Muscle layer of colon (tissue), 2 donors: ENCODE data around the gene WDR11.
"Not testable (repeated sequence)": the region's sequence is repeated elsewhere in the genome, so short reads cannot be mapped to it uniquely, and the experiment has no call there.

Experiments used
- H3K27ac ChIP-seq: one replicate; pipeline ENCODE4 v1.7.0; 2013; ENCODE audit warnings: low read depth, mild to moderate bottlenecking, low read length, moderate library complexity
- H3K27me3 ChIP-seq, 2 donors: one replicate each; pipeline ENCODE4 v1.7.0; 2013; ENCODE audit warnings: low read length in 2 of 2, mild to moderate bottlenecking in 2 of 2; ENCODE audit not compliant: insufficient read depth in 2 of 2, control insufficient read depth in 1 of 2
- H3K36me3 ChIP-seq: one replicate; pipeline ENCODE4 v1.7.0; 2013; ENCODE audit warnings: mild to moderate bottlenecking, low read length; ENCODE audit not compliant: insufficient read depth
- H3K4me1 ChIP-seq: one replicate; pipeline ENCODE4 v1.7.0; 2013; ENCODE audit warnings: mild to moderate bottlenecking, low read length; ENCODE audit not compliant: insufficient read depth
- H3K4me3 ChIP-seq, 2 donors: one replicate each; pipeline ENCODE4 v1.7.0; 2013; ENCODE audit warnings: low read length in 2 of 2, low read depth in 1 of 2, mild to moderate bottlenecking in 1 of 2, moderate library complexity in 1 of 2
- H3K9ac ChIP-seq: one replicate; pipeline ENCODE4 v1.7.0; 2013; ENCODE audit warnings: low read length
- H3K9me3 ChIP-seq: one replicate; pipeline ENCODE4 v1.7.0; 2013; ENCODE audit warnings: mild to moderate bottlenecking, low read length
- donor health status: abdominal sarcoma.
- donor health status: Adenocarcinoma of cecum.

Gene WDR11

GRCh38 chr10:120861178-120861855 lies 10.2 kb downstream of the WDR11 start:
- no peak overlapping the region for H3K4me3 ChIP-seq
- H3K4me1 ChIP-seq = no peaks in the 10 kb centered on the region
- H3K9ac ChIP-seq = no peak overlapping the region
- H3K9me3 ChIP-seq = no peaks in the 10 kb centered on the region
- no peak overlapping the region for H3K27ac ChIP-seq
- peaks cover 33% of the 10 kb centered on the region for H3K36me3 ChIP-seq
- no peaks in the 10 kb centered on the region for H3K27me3 ChIP-seq

GRCh38 chr10:120873741-120874140 lies 22.6 kb downstream of the WDR11 start:
- peaks cover 35% of the 10 kb centered on the region for H3K36me3 ChIP-seq
- H3K27me3 ChIP-seq = no peaks in the 10 kb centered on the region

GRCh38 chr10:120883071-120883470 lies 31.9 kb downstream of the WDR11 start:
- Histone ChIP-seq H3K36me3 (peaks cover 21% of the 10 kb centered on the region), H3K9ac (no peak overlapping the region), H3K4me1 (no peaks in the 10 kb centered on the region), H3K4me3 (no peak overlapping the region), H3K27ac (no peak overlapping the region), H3K27me3 (no peaks in the 10 kb centered on the region), H3K9me3 (no peaks in the 10 kb centered on the region)

More at GRCh38 chr10:120873741-120874140, 22.6 kb downstream of the WDR11 start:
- H3K9ac ChIP-seq = no peak overlapping the region
- no peak overlapping the region for H3K4me3 ChIP-seq
- no peaks in the 10 kb centered on the region for H3K4me1 ChIP-seq
- H3K27ac ChIP-seq = no peak overlapping the region
- H3K9me3 ChIP-seq = no peaks in the 10 kb centered on the region

GRCh38 chr10:120887482-120887881 lies 36.3 kb downstream of the WDR11 start:
- Histone ChIP-seq H3K27me3 (no peaks in the 10 kb centered on the region), H3K9ac (no peak overlapping the region), H3K9me3 (no peaks in the 10 kb centered on the region), H3K4me1 (no peaks in the 10 kb centered on the region), H3K4me3 (no peak overlapping the region), H3K36me3 (peaks cover 31% of the 10 kb centered on the region), H3K27ac (no peak overlapping the region)

GRCh38 chr10:120891365-120891764 lies 40.2 kb downstream of the WDR11 start:
- Histone ChIP-seq H3K27me3 (no peaks in the 10 kb centered on the region), H3K4me3 (no peak overlapping the region), H3K4me1 (no peaks in the 10 kb centered on the region), H3K36me3 (peaks cover 17% of the 10 kb centered on the region), H3K9me3 (no peaks in the 10 kb centered on the region), H3K27ac (no peak overlapping the region), H3K9ac (no peak overlapping the region)

- Histone ChIP-seq H3K9me3 (no peaks in the 10 kb centered on the region), H3K27me3 (no peaks in the 10 kb centered on the region), H3K9ac (no peak overlapping the region), H3K4me3 (no peak overlapping the region), H3K36me3 (peaks cover 22% of the 10 kb centered on the region), H3K27ac (no peak overlapping the region), H3K4me1 (no peaks in the 10 kb centered on the region)
These were observed 43.4 kb downstream of the WDR11 start for GRCh38 chr10:120894556-120894955.

GRCh38 chr10:120897343-120897742 lies 46.2 kb downstream of the WDR11 start:
- Histone ChIP-seq H3K4me3 (no peak overlapping the region), H3K36me3 (peaks cover 19% of the 10 kb centered on the region), H3K4me1 (no peaks in the 10 kb centered on the region)

GRCh38 chr10:120905268-120905667 lies 54.1 kb downstream of the WDR11 start:
- no peak overlapping the region for H3K4me3 ChIP-seq
- H3K36me3 ChIP-seq = peaks cover 76% of the 10 kb centered on the region
- H3K27me3 ChIP-seq = no peaks in the 10 kb centered on the region
- H3K27ac ChIP-seq = no peak overlapping the region
- H3K9ac ChIP-seq = no peak overlapping the region
- no peaks in the 10 kb centered on the region for H3K9me3 ChIP-seq
- H3K4me1 ChIP-seq = no peaks in the 10 kb centered on the region

More at GRCh38 chr10:120897343-120897742, 46.2 kb downstream of the WDR11 start:
- no peak overlapping the region for H3K9ac ChIP-seq
- H3K27ac ChIP-seq = no peak overlapping the region
- no peaks in the 10 kb centered on the region for H3K27me3 ChIP-seq
- H3K9me3 ChIP-seq = no peaks in the 10 kb centered on the region

GRCh38 chr10:120917521-120918250 lies 66.5 kb downstream of the WDR11 start:
- no peaks in the 10 kb centered on the region for H3K4me1 ChIP-seq
- H3K9ac ChIP-seq = no peak overlapping the region
- H3K36me3 ChIP-seq = no peaks in the 10 kb centered on the region
- H3K27ac ChIP-seq = no peak overlapping the region
- H3K27me3 ChIP-seq = no peaks in the 10 kb centered on the region
- no peak overlapping the region for H3K4me3 ChIP-seq
- no peaks in the 10 kb centered on the region for H3K9me3 ChIP-seq

- not testable (repeated sequence) for H3K27me3 ChIP-seq, H3K9ac ChIP-seq, H3K4me3 ChIP-seq, H3K4me1 ChIP-seq, H3K36me3 ChIP-seq, H3K27ac ChIP-seq, H3K9me3 ChIP-seq
These were observed 72.7 kb downstream of the WDR11 start for GRCh38 chr10:120923886-120924285.

GRCh38 chr10:120926611-120927010 lies 75.4 kb downstream of the WDR11 start:
- no peaks in the 10 kb centered on the region for H3K36me3 ChIP-seq

GRCh38 chr10:120927352-120927751 lies 76.2 kb downstream of the WDR11 start:
- H3K9me3 ChIP-seq = no peaks in the 10 kb centered on the region
- H3K4me3 ChIP-seq = no peak overlapping the region

More at GRCh38 chr10:120926611-120927010, 75.4 kb downstream of the WDR11 start:
- Histone ChIP-seq H3K9ac (no peak overlapping the region), H3K27ac (no peak overlapping the region), H3K27me3 (no peaks in the 10 kb centered on the region), H3K9me3 (no peaks in the 10 kb centered on the region), H3K4me3 (no peak overlapping the region), H3K4me1 (no peaks in the 10 kb centered on the region)

More at GRCh38 chr10:120927352-120927751, 76.2 kb downstream of the WDR11 start:
- Histone ChIP-seq H3K36me3 (no peaks in the 10 kb centered on the region), H3K27me3 (no peaks in the 10 kb centered on the region), H3K27ac (no peak overlapping the region), H3K4me1 (no peaks in the 10 kb centered on the region), H3K9ac (no peak overlapping the region)
